GM19239 (cell line): ENCODE data around the gene PRSS2.

Experiments used
- DNase-seq: peaks from one replicate; pipeline ENCODE4 v3.0.0; 2011; ENCODE audit warnings: low spot score; ENCODE audit not compliant: insufficient read length
- FAIRE-seq: peaks from 2 replicates; lab custom pipeline; 2011; peaks lifted over from hg19 to GRCh38; lab: Jason Lieb, UNC

PRSS2 gene

DNA sequence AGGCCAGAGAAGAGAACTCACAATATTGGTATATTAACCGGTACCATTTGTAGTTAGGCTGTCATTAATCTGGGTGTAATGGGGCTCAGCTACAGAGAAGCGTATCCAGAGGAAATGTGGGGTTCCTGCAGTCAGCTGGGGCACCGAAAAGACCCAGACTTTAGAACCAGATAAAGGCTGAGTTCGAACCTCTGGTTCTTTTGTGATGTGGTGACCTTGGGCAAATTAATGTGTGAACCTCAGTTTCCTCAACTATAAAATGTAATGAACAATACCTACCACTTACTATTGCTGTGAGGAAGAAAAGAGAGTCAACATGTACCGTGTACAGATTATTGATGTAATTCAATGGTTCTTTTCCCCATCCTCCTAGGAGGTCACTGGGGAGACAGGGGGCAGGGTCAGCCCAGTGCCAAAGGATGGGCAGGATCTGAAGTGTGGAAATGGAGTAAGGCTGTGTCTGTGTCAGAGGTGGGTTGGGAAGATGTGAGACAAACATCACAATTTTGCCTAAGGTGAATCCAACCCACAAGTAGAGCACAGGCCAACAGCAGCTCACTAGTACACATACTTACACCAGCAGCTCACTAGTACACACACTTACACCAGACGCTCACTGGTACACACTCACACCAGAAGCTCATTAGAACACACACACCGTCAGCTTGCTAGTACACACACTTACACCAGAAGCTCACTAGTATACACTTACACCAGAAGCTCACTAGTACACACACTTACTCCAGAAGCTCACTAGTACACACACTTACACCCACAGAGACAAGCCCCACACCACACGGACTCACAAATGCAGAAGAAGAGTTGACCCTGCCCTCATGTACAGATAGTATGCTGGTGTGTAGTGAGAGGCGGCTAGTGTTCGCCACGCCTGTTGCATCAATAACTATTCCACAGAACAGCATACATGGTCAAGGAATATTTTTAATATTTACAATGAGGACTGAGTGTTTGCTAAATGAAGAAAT, 28.0 kb downstream of the PRSS2 start:
- no peak for DNase-seq
- FAIRE-seq: peak; percentile 49

DNA sequence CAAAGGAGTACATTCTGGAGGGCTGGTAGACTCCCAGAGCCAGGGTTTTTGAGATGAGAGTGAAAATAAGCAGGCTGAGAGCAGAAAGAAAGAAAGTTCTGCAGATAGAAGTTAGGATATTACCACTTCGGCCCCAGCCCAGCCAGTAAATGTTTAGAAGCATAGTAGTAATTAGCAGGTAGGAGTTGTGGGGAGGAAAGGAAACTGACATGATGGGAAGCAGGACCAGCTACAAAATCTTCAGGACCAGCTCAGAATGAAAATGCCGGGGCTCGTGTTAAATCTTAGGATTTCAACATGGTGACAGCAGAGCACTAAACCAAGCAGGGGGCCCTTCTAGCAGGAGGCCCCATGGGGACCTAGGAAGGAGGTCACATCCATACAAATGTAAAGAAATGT, 28.7 kb downstream of the PRSS2 start:
- FAIRE-seq (no peak), DNase-seq (no peak)

DNA sequence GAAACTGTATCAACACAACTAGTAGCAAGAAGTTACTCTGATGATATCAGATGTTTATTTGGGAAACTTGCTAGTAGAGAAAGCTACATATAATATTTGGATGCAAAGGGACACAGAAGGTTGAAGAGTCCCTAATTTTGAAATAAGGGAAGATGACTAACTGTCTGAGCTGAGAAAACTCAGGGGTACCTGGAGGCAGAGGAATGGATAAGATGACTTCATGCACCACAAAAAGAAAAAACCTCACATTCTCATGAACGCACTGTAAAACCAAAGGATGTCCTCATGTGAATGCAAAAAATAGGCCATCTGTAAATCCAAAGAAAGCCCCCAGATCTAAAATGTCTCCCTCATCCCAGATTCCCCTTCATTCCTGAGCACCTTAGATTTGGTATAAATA, 29.3 kb downstream of the PRSS2 start:
- no peak for FAIRE-seq

DNA sequence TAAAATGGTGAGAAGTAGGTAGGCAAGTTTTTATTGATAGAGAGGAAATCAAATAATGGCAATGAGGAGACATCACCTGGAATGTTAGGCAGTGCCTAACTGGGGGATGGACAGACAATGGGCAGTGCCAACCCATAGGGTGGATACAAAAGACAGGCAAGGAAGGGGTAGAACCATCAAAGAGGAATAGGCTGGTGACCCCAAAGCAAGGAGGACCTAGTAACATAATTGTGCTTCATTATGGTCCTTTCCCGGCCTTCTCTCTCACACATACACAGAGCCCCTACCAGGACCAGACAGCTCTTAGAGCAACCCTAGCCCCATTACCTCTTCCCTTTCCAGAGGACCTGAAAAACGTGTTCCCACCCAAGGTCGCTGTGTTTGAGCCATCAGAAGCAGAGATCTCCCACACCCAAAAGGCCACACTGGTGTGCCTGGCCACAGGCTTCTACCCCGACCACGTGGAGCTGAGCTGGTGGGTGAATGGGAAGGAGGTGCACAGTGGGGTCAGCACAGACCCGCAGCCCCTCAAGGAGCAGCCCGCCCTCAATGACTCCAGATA, 30.0 kb downstream of the PRSS2 start:
- FAIRE-seq (no peak), DNase-seq (no peak)

More for the DNA sequence above, 29.3 kb downstream of the PRSS2 start:
- DNase-seq: no peak

DNA sequence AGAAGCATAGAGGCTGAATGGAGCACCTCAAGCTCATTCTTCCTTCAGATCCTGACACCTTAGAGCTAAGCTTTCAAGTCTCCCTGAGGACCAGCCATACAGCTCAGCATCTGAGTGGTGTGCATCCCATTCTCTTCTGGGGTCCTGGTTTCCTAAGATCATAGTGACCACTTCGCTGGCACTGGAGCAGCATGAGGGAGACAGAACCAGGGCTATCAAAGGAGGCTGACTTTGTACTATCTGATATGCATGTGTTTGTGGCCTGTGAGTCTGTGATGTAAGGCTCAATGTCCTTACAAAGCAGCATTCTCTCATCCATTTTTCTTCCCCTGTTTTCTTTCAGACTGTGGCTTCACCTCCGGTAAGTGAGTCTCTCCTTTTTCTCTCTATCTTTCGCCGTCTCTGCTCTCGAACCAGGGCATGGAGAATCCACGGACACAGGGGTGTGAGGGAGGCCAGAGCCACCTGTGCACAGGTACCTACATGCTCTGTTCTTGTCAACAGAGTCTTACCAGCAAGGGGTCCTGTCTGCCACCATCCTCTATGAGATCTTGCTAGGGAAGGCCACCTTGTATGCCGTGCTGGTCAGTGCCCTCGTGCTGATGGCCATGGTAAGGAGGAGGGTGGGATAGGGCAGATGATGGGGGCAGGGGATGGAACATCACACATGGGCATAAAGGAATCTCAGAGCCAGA, 31.0 kb downstream of the PRSS2 start:
- no peak for FAIRE-seq
- no peak for DNase-seq

DNA sequence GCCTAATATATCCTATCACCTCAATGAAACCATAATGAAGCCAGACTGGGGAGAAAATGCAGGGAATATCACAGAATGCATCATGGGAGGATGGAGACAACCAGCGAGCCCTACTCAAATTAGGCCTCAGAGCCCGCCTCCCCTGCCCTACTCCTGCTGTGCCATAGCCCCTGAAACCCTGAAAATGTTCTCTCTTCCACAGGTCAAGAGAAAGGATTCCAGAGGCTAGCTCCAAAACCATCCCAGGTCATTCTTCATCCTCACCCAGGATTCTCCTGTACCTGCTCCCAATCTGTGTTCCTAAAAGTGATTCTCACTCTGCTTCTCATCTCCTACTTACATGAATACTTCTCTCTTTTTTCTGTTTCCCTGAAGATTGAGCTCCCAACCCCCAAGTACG, 31.5 kb downstream of the PRSS2 start:
- FAIRE-seq (no peak), DNase-seq (no peak)

DNA sequence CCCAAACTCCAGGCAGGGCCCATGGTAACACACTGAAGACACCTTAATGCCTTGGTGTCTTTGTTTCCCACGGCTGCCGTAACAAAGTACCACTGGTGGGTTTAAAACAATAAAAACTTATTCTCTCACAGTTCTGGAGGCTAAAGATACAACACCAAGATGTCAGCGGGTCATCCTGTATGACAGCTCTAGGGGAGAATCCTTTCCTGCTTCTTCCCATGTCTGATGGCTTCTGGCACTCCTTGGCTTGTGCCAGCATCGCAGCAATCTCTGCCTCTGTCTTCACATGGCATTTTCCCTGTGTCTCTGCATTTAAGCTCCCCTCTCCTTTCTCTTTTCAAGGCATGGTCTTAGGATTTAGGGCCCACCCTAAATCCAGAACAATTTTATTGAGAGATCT, 33.1 kb downstream of the PRSS2 start:
- FAIRE-seq: no peak
- DNase-seq: no peak

DNA sequence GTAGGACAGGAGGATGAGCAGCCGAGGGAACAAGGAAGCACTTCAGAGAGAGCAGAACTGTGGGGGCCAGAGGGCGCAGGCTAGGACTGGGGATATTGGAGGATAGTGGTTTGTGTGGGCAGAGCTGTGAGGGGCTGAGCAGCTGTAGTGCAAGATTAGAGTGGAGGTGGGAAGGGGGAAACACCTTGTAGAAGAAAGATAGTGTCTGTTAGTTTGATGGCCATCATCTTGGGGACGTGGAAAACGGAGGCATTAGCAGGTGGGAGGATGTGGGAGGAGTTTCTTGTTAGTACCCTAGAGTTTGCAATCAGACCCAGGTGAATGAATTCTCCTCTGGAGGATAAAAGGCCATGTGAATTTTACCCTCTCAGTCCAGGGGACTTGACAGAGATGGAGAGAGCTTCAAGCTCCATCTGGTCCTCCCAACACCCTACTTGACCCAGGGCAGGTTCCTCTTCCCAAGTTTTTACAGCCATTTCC, 34.0 kb downstream of the PRSS2 start:
- FAIRE-seq (peak; percentile 35), DNase-seq (no peak)

DNA sequence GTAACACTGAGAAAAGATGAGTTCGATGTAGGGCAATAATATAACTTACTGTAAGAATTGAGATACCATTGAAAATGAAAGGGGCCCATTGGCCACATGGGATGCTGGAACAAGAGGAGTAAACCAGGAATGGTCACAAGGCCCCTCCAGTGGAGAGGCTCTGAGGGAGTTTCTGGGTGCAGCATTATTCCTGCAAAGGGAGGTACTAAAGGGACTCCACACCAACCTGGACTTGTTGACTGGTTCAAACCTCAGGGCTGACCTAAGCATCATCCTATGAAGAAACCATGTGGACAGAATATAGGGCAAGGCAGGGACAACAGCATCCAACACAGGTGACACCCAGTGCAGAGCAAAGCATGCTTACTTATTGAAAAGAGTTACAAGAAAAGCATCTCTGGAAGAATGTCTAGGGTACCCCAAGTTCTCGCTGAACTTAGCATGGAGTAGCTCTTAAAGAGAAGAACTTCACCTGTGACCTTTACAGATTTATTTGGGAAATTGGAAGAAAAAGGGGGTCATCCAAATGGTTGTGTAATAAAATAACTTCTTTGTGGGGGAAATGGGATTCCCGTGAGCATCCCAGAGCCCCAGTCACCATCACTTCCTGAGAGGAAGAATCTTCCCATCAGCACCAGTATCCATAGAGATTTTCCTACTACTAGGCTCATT, 34.7 kb downstream of the PRSS2 start:
- DNase-seq: no peak
- FAIRE-seq: no peak

DNA sequence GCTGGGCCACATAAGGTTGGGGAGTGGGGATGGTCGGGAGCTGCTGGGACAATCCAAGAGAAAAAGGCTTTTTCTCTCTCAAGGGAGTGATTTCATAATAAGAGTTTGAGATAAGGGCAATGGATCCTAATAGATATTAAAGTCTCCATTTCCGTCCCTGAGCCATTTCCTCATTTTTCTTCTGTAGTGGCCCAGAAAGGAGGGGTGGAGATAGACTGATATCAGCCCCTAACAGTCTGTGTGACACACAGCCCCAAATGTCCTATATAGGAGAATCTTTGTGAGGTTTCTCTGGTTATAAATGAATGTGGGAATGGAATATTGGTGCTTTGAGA, 35.2 kb downstream of the PRSS2 start:
- no peak for DNase-seq
- no peak for FAIRE-seq

DNA sequence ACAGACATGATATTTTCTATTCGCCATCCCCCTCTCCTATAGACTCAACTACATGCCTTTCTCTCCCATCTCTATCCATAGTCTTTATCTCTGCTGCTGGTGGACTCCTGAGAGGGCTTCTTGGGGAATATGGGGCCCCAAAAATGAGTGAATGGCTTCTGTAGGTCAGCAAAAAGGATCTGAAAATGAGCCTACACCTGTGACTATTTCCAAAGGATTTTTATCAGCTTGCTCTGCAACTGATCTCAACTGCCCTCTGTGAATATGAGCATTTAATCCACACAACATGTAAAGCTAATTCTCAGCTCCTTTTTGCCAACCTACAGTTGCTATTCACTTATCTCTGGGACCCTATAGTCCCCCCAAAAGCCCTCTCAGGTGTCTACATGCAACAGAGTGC, 36.2 kb downstream of the PRSS2 start:
- DNase-seq (no peak), FAIRE-seq (peak; percentile 65)

DNA sequence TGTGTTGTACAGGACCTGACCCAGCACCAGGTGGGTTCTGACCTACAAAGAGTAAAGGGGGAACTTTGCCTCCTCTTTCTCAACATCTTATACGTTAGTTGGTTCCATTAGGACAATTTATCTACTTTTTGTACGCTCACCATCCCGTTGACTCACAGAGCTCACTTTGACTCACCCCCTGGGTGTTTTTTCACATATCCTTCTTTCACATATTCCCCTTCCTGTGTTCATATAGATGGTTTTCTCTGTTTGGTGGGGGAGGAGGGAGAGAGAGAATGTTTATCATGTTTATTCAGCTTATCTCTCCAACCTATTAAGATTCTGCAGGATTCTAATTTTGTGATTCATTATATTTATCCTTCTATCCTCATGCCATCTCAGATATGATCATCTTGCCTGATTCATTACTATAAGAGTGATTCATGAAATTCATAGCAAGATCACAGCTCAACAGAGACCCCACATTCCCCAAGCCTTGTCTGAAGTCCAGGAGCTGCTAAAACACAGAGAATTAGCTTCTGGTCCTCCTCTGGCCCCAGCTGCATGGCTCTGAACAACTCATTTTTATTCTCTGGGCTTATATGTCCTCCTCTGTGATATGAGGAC, 37.2 kb downstream of the PRSS2 start:
- no peak for DNase-seq
- no peak for FAIRE-seq

DNA sequence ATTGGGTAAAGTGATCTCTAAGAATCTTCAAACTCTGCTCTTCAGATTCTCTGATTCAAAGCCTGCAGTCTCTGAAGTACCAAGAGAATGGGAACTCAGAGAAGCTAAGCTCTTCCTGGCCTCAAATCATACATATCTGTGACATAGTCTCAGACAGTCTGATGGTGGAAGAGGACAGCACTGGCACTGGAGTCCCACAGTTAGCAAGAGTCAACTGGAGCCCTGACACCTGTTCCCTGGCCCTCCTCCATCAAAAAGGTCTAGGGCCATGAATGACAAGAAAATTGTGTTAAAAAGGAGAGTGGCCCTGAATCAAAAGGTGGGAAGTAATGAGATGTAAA, 37.7 kb downstream of the PRSS2 start:
- DNase-seq (no peak), FAIRE-seq (no peak)

DNA sequence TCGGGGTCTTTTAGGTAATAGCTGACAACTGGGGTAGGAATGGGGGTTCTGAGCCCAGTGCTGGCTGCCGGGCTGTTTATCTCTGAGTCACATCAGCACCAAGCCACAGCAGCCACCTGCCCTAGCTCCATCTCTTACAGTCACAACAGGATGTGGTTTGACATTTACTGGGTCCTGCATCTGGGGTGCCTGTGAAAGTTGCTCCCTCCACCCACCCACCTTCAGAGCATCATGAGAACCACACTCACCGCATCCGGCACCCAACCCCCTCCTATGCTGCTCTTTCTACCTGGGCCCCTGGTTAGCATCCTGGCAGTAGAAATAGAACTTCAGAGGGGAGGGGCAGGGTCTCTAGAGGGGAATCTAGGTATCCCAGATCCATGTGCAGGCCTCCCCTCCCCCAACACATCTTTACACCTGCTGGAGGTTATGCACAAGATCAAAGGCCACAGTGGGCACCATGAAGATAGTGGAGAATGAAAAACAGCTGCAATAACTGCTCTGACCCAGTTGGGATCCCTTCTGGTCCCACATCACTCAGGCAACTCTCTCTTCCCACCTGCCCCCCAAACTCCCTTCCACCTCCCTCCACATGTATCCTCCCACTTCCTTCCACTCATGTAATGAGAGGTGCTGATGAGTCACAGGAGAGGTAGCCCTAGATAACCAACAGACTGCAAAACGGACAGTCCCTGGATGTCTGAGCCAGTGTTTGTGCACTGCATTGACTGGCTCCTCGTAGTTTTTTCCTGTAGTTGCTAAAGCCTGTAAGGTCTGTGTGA, 38.2 kb downstream of the PRSS2 start:
- DNase-seq: no peak
- FAIRE-seq: peak; percentile 96

DNA sequence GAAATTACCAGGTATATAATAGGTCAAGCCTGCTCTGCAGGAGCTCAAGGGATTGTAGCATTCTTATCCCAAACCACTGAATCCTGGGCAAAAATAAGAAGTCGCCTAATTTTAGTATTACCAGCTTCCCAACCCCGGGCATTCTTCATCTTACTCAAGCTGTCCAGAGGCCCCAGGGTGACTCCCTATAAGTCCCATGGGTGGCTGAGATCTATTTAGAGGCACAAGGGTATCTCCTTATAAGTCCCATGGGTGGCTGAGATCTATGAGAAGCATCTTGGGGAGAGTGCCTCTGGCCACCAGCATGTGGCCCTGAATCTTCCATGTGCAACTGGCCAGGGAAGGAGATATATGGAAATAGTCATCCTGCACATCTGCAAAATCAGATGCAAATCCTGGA, 38.9 kb downstream of the PRSS2 start:
- DNase-seq: no peak
- no peak for FAIRE-seq

DNA sequence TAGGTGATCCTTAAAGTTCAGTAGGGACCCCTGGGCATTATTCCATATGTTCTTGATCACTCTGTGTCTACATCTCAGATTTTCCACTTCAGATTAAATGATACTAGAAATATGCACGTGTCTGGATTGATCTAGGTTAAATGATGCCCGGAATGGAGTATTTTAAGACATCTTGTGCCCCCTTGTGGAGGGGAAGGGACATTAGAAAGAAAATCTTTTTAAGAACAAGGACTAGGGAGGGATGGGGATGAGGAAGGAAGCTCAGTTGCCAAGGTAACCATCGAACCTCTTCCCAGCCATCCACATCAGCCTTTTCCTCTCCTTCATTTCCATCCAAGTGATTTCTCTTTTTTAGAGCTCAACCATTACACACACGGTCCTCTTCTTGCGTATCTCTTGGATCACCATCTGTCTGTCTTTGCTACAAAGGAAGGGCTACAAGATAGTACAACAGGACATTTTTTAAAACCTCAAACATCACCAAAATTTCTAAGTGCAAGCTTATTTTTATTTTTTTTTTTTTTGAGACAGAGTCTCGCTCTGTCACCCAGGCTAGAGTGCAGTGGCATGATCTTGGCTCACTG, 40.5 kb downstream of the PRSS2 start:
- peak; percentile 93 for FAIRE-seq

DNA sequence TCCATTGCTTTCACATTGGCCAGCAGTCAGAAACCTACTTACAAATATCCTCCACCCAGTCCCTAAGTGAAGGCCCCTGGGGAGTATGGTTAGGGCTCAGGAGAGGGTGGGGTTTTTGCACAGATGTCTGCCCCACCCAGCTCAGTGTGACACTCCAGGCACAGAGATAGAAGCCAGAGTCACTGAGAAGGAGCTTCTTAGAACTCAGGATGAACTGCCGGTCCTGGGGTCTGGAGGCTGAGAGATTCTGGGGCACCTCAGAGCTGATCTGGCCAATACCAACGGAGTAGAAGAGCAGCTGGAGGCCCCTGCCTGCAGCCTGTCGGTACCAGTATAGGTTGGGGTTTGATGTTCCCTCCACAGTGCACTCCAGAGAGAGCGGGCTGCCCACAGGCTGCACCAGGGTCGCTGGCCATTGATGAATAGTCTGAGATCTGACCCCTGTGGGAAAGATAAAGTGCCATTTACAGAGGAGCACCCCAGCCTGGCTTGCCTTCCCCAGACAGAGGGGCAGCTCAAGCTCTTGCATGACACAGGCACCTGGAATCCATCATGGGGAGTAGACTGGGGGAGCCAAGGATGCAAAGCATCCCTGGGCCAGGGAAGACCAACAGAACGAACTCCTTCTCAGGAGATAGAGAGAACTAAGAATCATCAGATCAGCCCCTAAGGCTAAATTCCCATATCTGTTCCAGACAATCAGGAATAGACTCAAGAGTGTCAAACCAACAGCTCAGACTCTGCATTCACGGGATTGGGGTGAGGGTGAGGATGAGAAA, 41.9 kb downstream of the PRSS2 start:
- DNase-seq: no peak
- FAIRE-seq: no peak

More for the DNA sequence above, 40.5 kb downstream of the PRSS2 start:
- no peak for DNase-seq

DNA sequence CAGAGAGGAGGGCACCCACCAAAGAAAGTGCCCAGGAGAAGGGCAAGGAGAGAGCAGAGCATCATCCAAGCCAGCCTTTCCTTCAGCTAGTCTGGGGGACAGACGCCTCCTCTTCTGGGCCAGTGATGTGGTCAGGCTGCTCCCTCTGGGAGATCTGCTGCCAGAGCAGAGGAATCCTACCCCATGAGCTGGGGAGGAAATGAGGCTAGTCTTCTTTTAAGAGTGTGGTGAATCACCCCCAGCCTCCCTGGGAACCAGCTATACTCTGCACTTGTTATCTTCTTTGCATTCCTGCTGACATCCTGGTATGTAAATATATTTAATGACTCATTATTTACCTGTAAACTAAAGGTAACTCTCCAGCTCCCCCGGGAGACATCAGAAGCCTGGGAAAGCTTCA, 42.5 kb downstream of the PRSS2 start:
- DNase-seq (no peak), FAIRE-seq (no peak)
